ENCODE results near the gene MLST8.

DNA sequence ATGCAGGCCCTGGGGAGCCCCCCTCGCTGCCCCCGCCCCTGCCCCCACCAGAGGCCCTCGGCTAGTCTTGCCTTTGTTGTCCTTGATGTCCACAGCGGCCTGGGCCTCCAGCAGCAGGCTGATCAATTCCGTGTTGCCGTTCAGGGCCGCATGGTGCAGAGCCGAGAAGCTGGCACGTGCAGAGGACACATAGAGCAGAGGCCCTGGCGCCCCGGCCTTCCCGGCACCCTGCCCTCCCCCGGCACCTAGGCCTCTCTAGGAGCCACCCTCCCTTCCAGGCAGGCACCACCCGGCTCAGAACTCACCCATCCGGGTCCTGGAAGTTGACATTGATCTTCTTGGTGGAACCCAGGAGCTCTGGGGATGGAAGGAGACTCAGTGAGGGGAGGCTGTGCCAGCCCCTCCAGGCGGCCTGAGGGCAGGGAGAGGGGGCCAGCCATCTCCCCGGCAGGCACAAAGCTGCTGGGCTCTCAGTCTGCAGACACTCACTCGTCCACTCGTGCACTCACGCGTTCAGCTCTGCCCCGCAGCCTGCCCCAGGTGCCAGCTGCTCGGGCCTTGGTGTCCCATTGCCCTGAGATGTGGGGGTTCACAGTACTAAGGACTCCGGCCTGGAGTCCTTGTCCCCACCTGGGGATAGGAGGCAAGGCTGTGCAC, 15.1 kb upstream of the MLST8 start:
- TF ChIP-seq, protein P1, sequence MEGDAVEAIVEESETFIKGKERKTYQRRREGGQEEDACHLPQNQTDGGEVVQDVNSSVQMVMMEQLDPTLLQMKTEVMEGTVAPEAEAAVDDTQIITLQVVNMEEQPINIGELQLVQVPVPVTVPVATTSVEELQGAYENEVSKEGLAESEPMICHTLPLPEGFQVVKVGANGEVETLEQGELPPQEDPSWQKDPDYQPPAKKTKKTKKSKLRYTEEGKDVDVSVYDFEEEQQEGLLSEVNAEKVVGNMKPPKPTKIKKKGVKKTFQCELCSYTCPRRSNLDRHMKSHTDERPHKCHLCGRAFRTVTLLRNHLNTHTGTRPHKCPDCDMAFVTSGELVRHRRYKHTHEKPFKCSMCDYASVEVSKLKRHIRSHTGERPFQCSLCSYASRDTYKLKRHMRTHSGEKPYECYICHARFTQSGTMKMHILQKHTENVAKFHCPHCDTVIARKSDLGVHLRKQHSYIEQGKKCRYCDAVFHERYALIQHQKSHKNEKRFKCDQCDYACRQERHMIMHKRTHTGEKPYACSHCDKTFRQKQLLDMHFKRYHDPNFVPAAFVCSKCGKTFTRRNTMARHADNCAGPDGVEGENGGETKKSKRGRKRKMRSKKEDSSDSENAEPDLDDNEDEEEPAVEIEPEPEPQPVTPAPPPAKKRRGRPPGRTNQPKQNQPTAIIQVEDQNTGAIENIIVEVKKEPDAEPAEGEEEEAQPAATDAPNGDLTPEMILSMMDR (IDR thresholded peaks at IDR 0.05): no peak
- no peak for TF ChIP-seq POLR2A (IDR thresholded peaks at IDR 0.05)

Measured in body of pancreas (tissue), 4 donors.